Spinal cord (tissue), 10 donors: Measurements from ENCODE around the gene PKD1L1. TPM values are rescaled to one million over a fixed set of nuclear protein-coding genes. Genes with fewer than 3 reads are reported as not detected.
"Not testable (repeated sequence)": the region's sequence is repeated elsewhere in the genome, so short reads cannot be mapped to it uniquely, and the experiment has no call there.

Experiments used
- DNase-seq, 6 donors: peaks; one replicate each; pipeline versions ENCODE4 v3.0.0 to v3.0.0-alpha.2; 2013 to 2015; ENCODE audit warnings: low spot score in 6 of 6, low read depth in 4 of 6
- H3K27ac ChIP-seq: one replicate; pipeline ENCODE4 v1.5.1; 2013; ENCODE audit warnings: low read depth, low read length, control low read depth
- H3K27me3 ChIP-seq: one replicate; pipeline ENCODE4 v1.6.1; 2013; ENCODE audit warnings: low read length; ENCODE audit not compliant: control insufficient read depth, insufficient read depth
- H3K36me3 ChIP-seq: one replicate; pipeline ENCODE4 v1.6.1; 2013; ENCODE audit warnings: low read length; ENCODE audit not compliant: control insufficient read depth, insufficient read depth
- H3K4me1 ChIP-seq: one replicate; pipeline ENCODE4 v1.6.1; 2013; ENCODE audit warnings: low read length; ENCODE audit not compliant: control insufficient read depth, insufficient read depth
- H3K4me3 ChIP-seq: one replicate; pipeline ENCODE4 v1.5.1; 2013; ENCODE audit warnings: low read depth, low read length, control low read depth
- H3K9me3 ChIP-seq: one replicate; pipeline ENCODE4 v1.6.1; 2013; ENCODE audit warnings: low read length; ENCODE audit not compliant: control insufficient read depth, insufficient read depth
- WGBS: methylation state at CpG from one replicate; pipeline ENCODE4 v1.1.5; 2013; ENCODE audit warnings: missing lambda C conversion rate; ENCODE audit not compliant: insufficient coverage; 5-methylcytosine and 5-hydroxymethylcytosine counted together
- polyA plus RNA-seq, 2 donors: library from polyadenylated mRNA; unstranded; fragments of 120-200 nt; gene quantifications; one replicate each; pipeline ENCODE4 v1.2.1, GENCODE V29; 2013; ENCODE audit not compliant: insufficient read length in 2 of 2
- total RNA-seq, 2 donors: library from RNA; depleted of rRNA in 1 of 2; stranded (reverse); fragments of 120-200 nt in 1 of 2; fragments of >200 nt in 1 of 2; gene quantifications; one replicate each; pipeline versions ENCODE4 v1.2.3 to v1.2.4, GENCODE V29; 2013 to 2014
- donor health status: healthy.

PKD1L1 gene
- total and polyA plus RNA-seq, 4 donors = 0.44 to 1.4 (median 1.1) TPM

GRCh38 chr7:47934831-47935230, 13.4 kb downstream of the PKD1L1 start:
- H3K36me3 ChIP-seq = no peaks in the 10 kb centered on the region
- no peaks in the 10 kb centered on the region for H3K27me3 ChIP-seq
- no peak for DNase-seq
- H3K27ac ChIP-seq = no peak overlapping the region
- no peak overlapping the region for H3K4me3 ChIP-seq
- peaks cover 31% of the 10 kb centered on the region for H3K4me1 ChIP-seq
- H3K9me3 ChIP-seq = no peaks in the 10 kb centered on the region
- 50% methylated on average over 6 of the region's 6 CpGs for WGBS

DNA sequence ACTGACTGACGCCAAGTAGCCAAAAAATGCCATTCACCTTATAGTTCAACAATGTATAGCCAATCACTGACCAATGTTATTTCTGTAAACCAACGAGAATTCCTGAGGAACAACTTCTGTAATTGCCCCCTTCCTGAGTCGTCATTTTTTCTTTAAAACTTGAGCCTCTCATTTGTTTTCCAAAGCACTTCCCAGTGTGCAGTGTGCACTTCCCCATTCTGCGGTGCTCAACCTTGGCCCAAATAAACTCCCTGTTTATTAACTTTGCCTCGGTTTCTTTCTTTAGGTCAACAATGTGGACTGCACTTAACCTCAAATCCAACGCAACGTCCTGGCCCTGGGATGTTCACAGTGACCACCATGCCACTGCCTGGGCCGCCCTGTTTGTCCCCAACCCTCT, 15.1 kb downstream of the PKD1L1 start:
- DNase-seq = no peak
- no peaks in the 10 kb centered on the region for H3K9me3 ChIP-seq
- peaks cover 21% of the 10 kb centered on the region for H3K4me1 ChIP-seq
- H3K27me3 ChIP-seq = no peaks in the 10 kb centered on the region
- no peak overlapping the region for H3K27ac ChIP-seq
- H3K36me3 ChIP-seq = no peaks in the 10 kb centered on the region
- no peak overlapping the region for H3K4me3 ChIP-seq
- WGBS = 84% methylated on average over 8 of the region's 8 CpGs

DNA sequence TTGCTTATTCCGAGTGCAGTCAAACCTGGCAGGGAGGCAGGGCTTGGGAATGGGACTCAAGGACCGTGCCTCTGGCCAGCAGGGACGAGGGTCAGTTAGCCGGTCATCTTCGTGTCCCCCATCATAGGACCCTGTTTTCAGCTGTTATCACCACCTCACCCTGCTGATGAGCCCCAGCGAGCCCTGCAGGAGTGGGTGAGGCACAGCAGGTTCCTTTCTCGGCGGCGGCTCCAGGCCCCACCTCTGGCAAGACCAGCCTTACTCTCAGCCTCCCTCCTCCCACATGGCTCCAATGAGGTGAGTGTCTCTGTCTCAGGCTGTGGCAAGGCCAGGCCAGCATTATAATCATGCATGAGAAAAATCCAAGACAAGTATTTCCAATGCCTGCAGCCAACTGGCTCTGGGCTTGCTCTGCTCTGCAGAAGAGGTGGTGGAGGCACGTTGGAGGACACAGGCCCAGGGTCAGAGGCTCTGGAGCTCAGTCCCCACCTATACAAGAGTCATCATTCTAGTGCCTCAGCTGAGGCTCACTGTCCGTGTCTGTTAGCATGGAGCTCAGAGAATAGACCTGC, 15.7 kb downstream of the PKD1L1 start:
- Histone ChIP-seq H3K4me1 (peaks cover 15% of the 10 kb centered on the region), H3K27me3 (no peaks in the 10 kb centered on the region), H3K4me3 (no peak overlapping the region), H3K27ac (no peak overlapping the region), H3K36me3 (no peaks in the 10 kb centered on the region), H3K9me3 (no peaks in the 10 kb centered on the region)
- no peak for DNase-seq
- 89% methylated on average over 10 of the region's 11 CpGs for WGBS

DNA sequence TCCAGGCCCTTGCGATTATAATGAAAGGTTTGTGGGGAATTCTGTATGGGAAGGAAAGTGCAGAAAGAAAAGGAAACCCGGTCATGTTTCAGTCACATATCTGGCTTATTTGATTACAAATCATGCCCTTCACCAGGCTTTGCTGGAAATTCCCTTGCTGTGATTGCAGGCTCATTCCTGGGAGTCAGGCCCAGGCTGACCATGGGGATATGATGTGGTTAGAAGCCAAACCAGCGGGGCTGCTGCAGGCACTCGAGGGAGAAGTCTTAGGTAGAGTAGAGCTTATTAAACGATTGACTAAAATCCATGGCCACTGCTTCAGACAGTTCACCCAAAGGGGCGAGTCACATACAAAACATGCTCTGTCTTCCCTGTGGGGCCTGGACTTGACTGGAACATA, 16.2 kb downstream of the PKD1L1 start:
- peaks cover 10% of the 10 kb centered on the region for H3K4me1 ChIP-seq

GRCh38 chr7:47931005-47932004, 17.0 kb downstream of the PKD1L1 start:
- H3K4me3 ChIP-seq = no peak overlapping the region
- 94% methylated on average over 8 of the region's 18 CpGs for WGBS
- no peak for DNase-seq
- H3K27me3 ChIP-seq = no peaks in the 10 kb centered on the region
- no peaks in the 10 kb centered on the region for H3K36me3 ChIP-seq
- peaks cover 10% of the 10 kb centered on the region for H3K4me1 ChIP-seq
- no peaks in the 10 kb centered on the region for H3K9me3 ChIP-seq
- H3K27ac ChIP-seq = no peak overlapping the region

More for the DNA sequence above, 16.2 kb downstream of the PKD1L1 start:
- no peak for DNase-seq
- Histone ChIP-seq H3K27ac (no peak overlapping the region), H3K36me3 (no peaks in the 10 kb centered on the region), H3K9me3 (no peaks in the 10 kb centered on the region), H3K27me3 (no peaks in the 10 kb centered on the region), H3K4me3 (no peak overlapping the region)
- 50% methylated on average over 4 of the region's 6 CpGs for WGBS

DNA sequence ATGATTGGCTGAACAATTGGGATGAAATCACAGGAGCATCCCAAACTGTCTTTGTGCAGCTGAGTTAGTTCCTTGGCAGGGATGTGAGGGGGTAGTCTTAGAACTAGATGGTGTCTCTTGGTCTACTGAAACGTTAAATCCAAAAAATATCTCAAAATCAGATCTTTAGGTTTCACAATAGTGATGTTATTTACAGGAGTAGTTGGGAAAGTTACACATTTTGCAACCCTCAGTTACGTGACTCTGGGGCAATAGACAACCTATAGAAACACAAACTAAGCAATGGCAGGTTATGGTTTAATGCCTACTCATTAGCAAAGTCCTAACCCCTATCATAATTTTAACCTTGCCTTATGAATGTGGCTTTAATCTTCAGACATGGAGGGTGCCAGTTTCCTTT, 24.0 kb downstream of the PKD1L1 start:
- H3K36me3 ChIP-seq = no peaks in the 10 kb centered on the region
- no peak overlapping the region for H3K27ac ChIP-seq
- no peaks in the 10 kb centered on the region for H3K9me3 ChIP-seq
- no peaks in the 10 kb centered on the region for H3K4me1 ChIP-seq
- WGBS = no CpG with 5 or more reads among the region's 2 CpGs
- no peak for DNase-seq
- no peaks in the 10 kb centered on the region for H3K27me3 ChIP-seq
- H3K4me3 ChIP-seq = no peak overlapping the region

DNA sequence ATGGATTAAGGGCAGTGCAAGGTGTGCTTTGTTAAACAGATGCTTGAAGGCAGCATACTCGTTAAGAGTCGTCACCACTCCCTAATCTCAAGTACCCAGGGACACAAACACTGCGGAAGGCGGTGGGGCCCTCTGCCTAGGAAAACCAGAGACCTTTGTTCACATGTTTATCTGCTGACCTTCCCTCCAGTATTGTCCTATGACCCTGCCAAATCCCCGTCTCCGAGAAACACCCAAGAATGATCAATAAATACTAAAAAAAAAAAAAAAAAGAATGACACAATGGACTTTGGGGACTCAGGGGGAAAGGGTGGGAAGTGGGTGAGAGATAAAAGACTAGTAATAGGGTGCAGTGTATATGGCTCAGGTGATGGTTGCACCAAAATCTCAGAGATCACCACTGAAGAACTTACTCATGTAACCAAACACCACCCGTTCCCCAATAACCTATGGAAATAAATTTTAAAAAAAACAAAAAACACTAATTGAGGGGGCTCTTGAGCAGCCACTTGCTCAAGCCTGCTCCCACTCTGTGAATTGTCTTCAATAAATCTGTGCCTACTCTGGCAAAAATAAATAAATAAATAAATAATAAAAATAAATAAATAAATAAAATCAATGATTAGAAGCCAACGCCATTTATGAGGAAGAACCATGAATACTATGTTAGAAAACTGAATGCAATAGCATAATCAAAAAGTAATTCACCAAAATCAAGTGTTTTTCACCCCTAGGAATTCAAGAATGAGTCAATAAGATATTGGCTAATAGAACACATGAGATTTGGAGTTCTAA, 25.0 kb downstream of the PKD1L1 start:
- H3K9me3 ChIP-seq, DNase-seq, H3K36me3 ChIP-seq, H3K27me3 ChIP-seq, H3K27ac ChIP-seq, H3K4me1 ChIP-seq, H3K4me3 ChIP-seq: not testable (repeated sequence)
- WGBS = no CpG with 5 or more reads among the region's 8 CpGs

DNA sequence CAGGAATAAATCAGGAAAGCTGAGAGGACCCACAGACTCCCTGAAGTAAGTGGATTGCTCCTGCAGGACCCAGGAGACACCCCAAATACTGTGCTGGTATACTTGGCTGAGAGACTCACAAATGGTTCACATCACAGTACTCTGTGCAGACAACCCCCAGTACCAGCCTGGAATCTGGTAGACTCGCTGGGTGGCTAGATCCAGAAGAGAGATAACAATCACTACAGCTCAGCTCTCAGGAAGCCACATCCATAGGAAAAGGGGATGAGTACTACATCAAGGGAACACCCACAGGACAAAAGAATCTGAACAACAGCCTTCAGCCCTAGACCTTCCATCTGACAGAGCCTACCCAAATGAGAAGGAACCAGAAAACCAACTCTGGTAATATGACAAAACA, 31.8 kb downstream of the PKD1L1 start:
- DNase-seq, H3K4me3 ChIP-seq, H3K36me3 ChIP-seq, H3K27me3 ChIP-seq, H3K9me3 ChIP-seq, H3K27ac ChIP-seq, H3K4me1 ChIP-seq: not testable (repeated sequence)
- WGBS = 100% methylated on average over 1 of the region's 1 CpG

DNA sequence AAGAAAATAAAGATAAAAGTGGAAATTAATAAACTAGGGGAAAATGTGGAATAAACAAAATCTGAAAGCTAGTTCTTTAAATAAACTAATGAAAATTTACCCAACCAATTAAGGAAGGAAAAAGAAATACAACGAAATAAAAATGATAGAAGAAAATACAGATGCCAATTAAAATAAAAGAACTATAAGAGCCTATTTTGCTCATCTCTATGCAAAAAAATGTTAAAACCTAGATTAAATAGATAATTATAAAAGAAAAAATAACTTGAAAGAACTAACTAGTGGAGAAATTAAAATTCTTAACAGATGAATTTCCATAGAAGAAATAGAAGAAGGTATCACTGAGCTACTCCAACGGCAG, 32.7 kb downstream of the PKD1L1 start:
- WGBS = no CpG with 5 or more reads among the region's 2 CpGs

More for the DNA sequence above, 32.7 kb downstream of the PKD1L1 start:
- no peak overlapping the region for H3K27ac ChIP-seq
- H3K9me3 ChIP-seq = no peaks in the 10 kb centered on the region
- no peak for DNase-seq
- H3K36me3 ChIP-seq = no peaks in the 10 kb centered on the region
- H3K4me1 ChIP-seq = no peaks in the 10 kb centered on the region
- H3K27me3 ChIP-seq = no peaks in the 10 kb centered on the region
- no peak overlapping the region for H3K4me3 ChIP-seq
